Omental fat pad (tissue), 4 donors: Measurements from ENCODE around the gene WDFY4. TPM values are rescaled to one million over a fixed set of nuclear protein-coding genes. Genes with fewer than 3 reads are reported as not detected.

ENCODE experiments used
- ATAC-seq: fragments of 150-250 bp; one replicate; pipeline ENCODE4 v1.9.1; 2016; ENCODE audit warnings: mild to moderate bottlenecking, moderate library complexity; ENCODE audit not compliant: low FRiP score
- DNase-seq: peaks from one replicate; pipeline ENCODE4 v3.0.0-alpha.2; 2019; ENCODE audit warnings: low spot score
- CTCF ChIP-seq, 3 donors: fragments of 450-650 bp; IDR thresholded peaks; one replicate each; pipeline ENCODE4 v1.5.1; 2016 to 2017; ENCODE audit warnings: antibody characterized with exemption in 3 of 3, mild to moderate bottlenecking in 3 of 3, moderate library complexity in 2 of 3
- total RNA-seq, 4 donors: library from RNA; depleted of rRNA; stranded (reverse); fragments of >200 nt; gene quantifications; one replicate each; pipeline ENCODE4 v1.1.0, GENCODE V29; 2016

WDFY4 gene
- total RNA-seq, 4 donors from 2014 or later = 6.8 to 21.4 (median 10.5) TPM

- TF ChIP-seq CTCF (IDR thresholded peaks at IDR 0.05) = no peak
- DNase-seq = no peak
- ATAC-seq = no peak
These were observed 288.4 kb downstream of the WDFY4 start for GRCh38 chr10:48973065-48973464.

GRCh38 chr10:48974510-48975156, 290.0 kb downstream of the WDFY4 start:
- ATAC-seq = no peak

GRCh38 chr10:48976196-48976595, 291.5 kb downstream of the WDFY4 start:
- ATAC-seq = no peak
- no peak for TF ChIP-seq CTCF (IDR thresholded peaks at IDR 0.05)
- no peak for DNase-seq

More at GRCh38 chr10:48974510-48975156, 290.0 kb downstream of the WDFY4 start:
- TF ChIP-seq CTCF (IDR thresholded peaks at IDR 0.05) = no peak
- DNase-seq = no peak

- ATAC-seq = no peak
- TF ChIP-seq CTCF (IDR thresholded peaks at IDR 0.05) = no peak
- DNase-seq = no peak
These were observed 293.6 kb downstream of the WDFY4 start for GRCh38 chr10:48978318-48978717.

GRCh38 chr10:48981310-48981907, 296.7 kb downstream of the WDFY4 start:
- ATAC-seq (peak; percentile 39), DNase-seq (no peak)
- TF ChIP-seq CTCF (IDR thresholded peaks at IDR 0.05) = peak in 1 of 3 donors; percentile 35

- DNase-seq (no peak), ATAC-seq (no peak)
- no peak for TF ChIP-seq CTCF (IDR thresholded peaks at IDR 0.05)
These were observed 297.9 kb downstream of the WDFY4 start for GRCh38 chr10:48982584-48982983.
